HG03095 (cell line): ENCODE measurements around the gene CASTOR1.

ENCODE experiments used
- ATAC-seq: cut with Tn5 transposase; IDR thresholded peaks from one replicate; pipeline ENCODE4 v1.9.1; 2021; ENCODE audit warnings: moderate library complexity; ENCODE audit not compliant: unreplicated experiment

Gene CASTOR1

GRCh38 chr22:30247561-30247960 lies 41.7 kb downstream of the CASTOR1 start:
- ATAC-seq, result no peak

DNA sequence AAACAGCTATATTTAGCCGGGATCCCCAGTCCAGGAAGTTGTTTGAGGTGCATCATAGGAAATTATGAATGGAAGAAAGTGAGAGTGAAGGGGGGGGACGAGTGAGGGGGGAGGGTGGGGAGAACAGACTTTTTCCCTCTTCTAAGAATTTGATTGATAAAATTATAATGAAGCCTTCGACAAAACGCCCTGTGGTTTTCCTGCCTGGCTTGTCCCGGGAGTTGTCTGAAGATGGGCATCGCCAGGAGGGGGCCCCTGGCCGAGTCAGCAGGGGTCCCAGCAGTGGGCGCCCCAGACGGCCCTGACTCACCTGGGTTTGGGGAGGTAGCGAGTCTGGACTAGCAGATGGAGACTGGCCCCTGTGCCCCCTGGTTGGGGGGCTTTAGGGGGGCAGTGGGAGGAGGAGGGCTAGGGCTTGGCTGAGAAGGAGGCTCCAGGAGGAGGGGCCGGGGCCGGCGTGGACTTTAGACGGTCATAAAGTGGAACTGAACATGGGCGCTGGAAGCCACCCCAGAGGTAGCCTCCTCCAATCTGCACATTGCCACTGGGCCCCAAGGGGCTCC lies 42.4 kb downstream of the CASTOR1 start:
- ATAC-seq, result no peak

- ATAC-seq, result no peak
Measured at GRCh38 chr22:30245985-30246813, 43.1 kb downstream of the CASTOR1 start, which contains the start of gene LIF. Gene LIF (minus strand): TSS chr22:30246759. CDS start chr22:30246695, 64 bp downstream.

- no peak for ATAC-seq
Measured at GRCh38 chr22:30245181-30245984, 43.9 kb downstream of the CASTOR1 start.

- ATAC-seq, result no peak
Measured at GRCh38 chr22:30244641-30245040, 44.7 kb downstream of the CASTOR1 start.

- no peak for ATAC-seq
Measured at GRCh38 chr22:30244066-30244465, 45.2 kb downstream of the CASTOR1 start.

GRCh38 chr22:30243661-30244060 lies 45.6 kb downstream of the CASTOR1 start:
- no peak for ATAC-seq

DNA sequence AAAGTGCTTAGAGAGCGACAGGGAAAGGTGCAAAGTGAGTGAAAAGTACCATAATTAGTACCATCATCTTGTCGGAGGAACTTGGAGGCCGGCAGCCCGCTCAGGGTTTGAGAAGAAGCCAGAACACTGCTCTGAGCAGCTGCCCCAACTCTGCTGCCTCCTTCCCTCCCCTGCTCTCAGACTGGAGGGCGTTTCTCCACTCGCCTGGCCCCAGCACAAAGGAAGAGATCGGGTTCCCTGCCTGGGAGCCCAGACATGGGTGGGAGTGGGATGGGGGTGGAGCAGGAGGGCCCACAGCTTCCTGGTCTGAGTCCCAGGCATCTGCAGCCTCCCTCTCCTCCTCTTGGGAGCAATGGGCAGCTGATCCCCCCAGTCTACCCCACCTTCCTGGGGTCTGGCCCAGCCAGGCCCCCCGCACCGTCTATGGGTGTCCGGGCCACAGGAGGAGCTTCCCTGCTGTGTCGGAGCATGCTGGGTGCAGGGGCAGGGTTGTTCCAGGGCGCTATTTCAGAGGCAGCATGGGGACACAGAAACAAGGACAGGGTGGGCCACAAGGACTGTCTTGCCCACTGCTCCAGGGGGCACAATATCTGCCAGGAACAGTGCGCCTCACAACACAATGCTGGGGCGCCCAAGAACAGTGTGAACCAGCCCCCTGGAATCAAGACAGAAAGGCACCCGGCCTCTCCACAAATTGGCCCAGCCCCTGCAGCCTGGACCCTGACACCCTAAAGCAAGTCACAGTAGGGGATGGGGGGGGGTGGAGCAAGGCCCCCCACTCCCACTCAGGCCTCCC lies 47.5 kb downstream of the CASTOR1 start:
- no peak for ATAC-seq

DNA sequence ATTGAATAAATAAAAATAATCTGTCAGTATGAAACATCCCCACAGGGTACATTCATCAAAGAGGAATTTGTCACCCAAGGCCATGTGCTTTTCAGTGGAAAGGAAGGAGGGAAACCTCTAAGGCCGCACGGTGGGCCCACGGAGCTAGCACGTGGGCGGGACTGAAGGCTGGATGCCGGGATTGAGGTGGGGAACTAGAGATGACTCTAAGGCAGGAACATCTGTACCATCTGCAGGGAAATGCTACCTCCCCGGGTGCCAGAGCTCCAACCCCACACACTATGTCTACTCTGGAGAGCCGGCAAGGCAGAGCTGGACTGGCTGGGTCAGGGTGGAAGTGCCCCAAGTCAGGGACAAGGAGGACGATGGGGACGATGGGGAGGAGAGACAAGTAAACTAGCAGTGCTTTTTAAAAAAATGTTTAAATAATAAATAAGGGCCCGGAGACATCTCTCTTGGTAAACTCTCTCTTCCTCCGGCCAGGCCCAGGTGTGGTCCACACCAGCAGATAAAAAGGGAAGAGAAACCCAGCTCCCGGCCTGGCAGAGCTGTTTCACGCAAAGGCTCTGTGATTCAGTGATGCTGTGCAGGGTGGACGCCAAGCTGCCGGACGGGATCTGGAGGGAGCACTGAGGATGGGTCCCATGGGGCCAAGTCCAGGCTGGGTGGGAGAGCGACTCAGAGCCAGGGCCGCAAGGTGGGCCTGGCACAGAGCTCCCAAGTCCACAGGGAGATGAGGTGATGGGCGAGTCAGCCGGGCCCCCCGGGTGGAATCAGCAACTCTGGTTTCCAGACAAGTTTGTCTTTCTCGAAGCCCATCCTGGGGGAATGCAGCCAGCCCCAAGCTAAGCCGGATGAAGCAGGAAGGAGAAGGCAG lies 48.5 kb downstream of the CASTOR1 start:
- ATAC-seq, result no peak

DNA sequence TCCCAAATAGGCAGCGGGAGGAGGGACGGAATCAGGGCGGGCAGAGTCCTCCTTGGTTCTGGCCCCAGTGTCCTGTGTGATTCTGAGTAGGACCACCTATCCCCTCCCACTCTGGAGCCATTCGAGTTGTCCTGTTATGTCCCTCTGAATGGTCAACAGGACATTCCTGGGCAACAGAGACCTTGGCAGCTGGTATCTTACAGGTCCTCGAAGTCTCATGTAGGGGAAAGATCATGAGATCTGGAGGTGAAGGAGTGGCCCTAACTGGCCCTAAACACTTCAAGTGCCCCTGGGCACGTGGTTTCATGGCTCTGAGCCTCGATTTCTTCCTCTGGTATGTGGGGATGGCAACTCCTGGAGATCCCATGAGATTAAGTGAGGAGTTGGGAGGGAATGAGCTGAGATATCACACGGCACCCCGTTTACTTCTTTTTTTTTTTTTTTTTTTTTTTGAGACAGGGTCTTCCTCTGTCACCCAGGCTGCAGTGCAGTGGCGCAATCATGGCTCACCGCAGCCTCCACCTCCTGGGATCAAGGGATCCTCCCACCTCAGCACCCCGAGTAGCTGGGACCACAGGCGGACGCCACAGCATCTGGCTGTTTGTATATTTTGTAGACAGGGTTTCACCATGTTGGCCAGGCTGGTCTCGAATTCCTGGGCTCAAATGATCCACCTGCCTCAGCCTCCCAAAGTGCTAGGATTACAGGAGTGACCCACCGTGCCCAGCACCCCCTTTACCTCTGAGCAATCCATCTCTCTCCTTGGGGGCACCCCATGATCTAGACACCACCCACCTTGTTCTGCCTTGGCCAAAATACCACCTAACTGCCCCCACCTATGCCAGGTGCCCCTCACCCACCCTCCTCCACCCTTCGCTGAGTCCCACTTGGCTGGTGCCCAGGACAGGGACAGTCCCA lies 49.6 kb downstream of the CASTOR1 start:
- no peak for ATAC-seq

- no peak for ATAC-seq
Measured at GRCh38 chr22:30238661-30239487, 50.4 kb downstream of the CASTOR1 start.

GRCh38 chr22:30238136-30238535 lies 51.2 kb downstream of the CASTOR1 start:
- no peak for ATAC-seq

DNA sequence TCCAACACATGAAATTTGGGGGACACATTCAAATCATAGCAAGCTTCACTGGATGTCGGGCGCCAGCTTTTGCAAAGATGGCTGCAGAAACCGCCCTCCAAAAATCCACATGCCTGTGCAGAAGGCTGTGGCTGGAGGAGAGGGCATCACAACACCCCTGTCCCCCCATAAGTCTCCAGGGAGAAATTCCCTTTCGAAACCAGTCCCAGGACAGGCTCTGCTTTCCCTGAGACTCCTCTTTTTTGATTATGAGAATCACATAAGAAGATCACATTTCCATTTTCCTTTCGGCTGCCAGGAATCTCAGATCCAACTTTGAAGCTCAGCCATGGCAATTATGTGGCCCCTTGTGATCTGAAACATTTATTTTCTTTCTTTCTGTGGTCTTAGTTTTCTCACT lies 52.4 kb downstream of the CASTOR1 start:
- ATAC-seq, result no peak

GRCh38 chr22:30235687-30236170 lies 53.6 kb downstream of the CASTOR1 start:
- no peak for ATAC-seq
